ENCODE measurements around the gene ANKFN1. TPM values are rescaled to one million over a fixed set of nuclear protein-coding genes. Genes with fewer than 3 reads are reported as not detected.
A peak's percentile ranks its signal among the peaks of the same experiment; 100 is the strongest.
"Not testable (repeated sequence)": the region's sequence is repeated elsewhere in the genome, so short reads cannot be mapped to it uniquely, and the experiment has no call there.

ANKFN1 gene
- total RNA-seq, 1 experiment from 2014 or later = not detected

DNA sequence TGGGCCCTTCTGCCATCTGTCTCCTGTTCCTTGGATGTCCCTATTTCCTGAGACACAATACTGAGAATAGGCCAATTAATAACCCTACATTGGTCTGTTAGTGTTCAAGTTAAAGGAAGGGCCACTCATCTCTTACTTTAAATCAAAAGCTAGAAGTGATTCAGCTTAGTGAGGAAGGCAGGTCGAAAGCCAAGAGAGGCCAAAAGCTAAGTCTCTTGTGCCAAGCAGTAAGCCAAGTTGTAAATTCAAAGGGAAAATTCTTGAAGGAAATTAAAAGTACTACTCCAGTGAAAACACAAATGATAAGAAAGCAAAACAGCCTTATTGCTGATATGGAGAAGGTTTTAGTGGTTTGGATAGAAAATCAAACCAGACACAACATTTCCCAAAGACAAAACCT lies 28.8 kb downstream of the ANKFN1 start:
- no peak for DNase-seq (ENCODE audit: low spot score)

DNA sequence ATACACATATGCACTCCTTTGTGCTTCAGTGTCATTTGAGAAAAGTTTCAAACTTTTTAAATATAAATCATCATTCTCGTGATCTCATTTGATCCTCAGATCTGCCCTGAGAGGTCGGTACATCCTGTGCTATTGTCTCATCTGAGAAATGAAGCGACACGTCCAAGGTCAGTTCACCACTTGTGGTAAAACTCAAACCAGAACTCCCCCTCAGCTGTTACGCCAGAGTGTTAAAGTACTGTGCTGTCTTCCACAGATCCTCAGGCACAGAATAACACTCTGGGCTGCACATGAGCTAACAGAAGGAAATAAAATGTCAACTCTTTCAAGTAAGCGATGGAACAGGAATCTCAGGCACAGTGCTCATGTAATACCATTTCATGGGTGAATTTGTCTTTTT lies 31.4 kb downstream of the ANKFN1 start:
- DNase-seq (ENCODE audit: low spot score) = no peak

DNA sequence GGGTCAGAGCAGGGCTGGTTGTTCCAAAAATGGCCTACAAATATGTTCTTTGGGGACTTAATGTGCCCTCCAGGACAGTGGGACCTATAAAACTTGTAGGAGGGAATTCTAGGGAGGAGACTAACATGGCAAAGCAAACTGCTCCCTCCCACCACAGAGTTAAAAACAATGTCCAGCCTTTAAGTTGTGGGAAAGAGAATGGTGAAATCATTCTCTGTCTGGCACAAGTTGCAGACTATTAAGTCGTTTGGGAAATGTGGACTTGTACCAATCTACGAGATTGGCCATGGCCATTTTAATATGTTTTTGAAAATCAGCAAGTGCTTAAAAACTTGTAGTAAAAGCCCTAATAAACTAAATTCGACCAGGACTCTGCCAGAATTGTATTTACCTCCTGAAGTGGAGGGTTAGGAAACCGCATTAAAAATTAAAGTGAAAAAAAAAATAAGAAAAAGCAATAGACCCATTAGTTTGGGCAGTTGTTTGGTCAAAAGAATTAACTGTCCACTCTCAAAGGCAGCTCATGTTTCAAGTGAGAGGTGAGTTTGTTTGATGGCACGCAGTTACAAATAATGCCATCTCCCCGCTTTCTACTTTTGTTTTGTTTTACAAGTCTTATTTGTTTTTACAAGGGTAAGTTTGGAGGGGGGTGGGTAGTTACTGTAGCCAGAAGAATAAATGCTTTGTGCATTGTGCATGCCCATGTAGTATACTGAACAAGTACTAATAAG lies 32.4 kb downstream of the ANKFN1 start:
- no peak for DNase-seq (ENCODE audit: low spot score)

DNA sequence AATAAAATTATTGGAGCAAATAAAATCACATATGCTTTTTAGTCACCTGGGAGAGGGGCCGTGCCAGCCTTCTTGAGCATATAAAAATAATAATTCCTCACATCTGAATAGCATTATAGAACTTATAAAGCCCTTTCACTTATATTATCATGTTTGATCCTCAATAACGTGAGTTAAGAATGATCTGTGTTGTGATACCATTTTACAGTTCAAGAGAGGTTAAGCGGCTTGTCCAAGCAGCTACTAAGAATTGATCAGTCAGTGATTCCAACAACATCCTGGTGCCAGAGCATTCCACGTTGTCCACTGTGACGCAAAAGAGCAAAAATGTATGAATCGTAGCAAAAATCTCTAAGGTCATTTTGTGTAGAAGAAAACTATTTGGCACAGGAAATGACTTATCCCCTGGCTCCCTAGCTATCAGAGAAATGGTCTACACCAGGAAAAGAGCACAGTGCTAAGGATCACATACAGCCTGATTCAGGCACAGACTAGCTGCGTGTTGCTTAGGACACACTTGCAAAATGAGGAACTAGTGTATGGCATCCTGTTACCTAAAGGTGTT lies 33.0 kb downstream of the ANKFN1 start:
- DNase-seq (ENCODE audit: low spot score) = no peak

DNA sequence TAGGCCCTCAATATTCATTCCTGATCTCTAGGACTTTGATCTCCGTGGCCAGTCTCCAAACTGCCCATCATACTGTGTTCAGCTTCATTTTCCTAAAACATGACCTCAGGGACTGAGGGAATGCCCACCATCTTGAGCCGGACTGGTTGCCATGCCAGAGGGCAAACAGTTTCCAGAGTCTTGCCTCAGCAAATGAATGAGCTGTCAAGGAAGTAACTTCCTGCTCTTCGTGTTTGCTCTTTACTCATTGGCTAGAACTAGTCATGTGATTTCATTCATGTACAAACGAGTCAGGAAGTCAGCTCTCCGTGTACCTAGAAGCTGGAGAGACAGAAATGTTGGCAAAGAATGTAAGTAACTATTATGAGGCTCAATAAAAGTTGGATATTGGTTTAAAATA lies 50.2 kb downstream of the ANKFN1 start:
- DNase-seq (ENCODE audit: low spot score) = peak; percentile 18

DNA sequence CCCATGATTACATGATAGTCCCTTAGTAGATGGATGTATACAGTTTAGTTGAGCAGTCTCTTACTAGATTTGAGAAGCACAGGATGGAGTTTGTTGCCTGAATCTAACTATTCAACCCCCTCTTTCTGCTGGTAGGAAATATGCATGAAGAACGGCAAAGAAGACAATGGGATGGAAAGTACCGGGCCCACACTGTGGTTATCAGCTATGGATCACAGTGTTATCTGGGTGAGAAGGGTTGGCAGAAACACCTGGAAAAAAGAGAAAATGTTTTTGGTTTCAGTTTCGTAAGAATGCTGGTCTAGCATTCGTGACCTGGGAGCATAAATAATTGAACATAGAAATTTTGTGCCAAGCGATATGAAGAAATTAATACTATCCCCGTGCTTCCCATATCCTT lies 53.1 kb downstream of the ANKFN1 start:
- no peak for DNase-seq (ENCODE audit: low spot score)

DNA sequence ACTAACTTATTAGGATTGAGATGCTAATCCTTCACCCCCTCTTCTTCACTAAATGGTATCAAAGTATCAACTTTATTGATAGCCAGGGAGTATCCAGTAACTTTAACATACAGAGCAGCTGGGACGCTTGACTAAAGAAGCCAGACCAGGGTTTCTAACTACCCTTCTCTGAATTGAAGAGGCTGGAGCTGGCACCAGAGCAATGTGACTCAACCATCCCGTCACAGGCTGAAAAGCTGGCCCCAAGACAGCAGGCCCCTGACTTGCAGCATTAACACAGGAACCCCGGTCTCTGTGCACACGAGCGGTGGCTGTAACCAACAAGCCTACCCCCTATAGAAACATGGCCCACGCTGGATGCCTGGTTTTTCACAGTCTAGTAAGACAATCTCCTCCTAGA lies 59.8 kb downstream of the ANKFN1 start:
- no peak for DNase-seq (ENCODE audit: low spot score)

DNA sequence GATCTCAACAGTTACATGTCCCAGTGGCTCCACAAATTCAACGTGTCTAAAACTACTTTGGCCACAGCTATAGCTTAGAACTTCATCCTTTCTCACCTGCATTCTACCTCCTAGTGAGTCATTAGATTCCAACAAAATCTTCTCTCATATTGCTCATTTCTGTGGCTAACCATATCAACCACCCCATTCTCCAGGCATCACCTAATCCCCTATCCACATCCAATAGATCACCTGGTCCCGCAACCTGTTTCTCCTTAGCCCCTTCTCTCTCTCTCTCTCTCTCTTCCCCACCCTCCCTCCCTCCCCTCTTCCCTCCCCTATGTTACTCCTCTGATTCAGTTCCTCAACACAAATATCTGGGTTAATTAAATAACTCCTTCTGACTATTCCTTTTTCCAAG lies 64.6 kb downstream of the ANKFN1 start:
- no peak for DNase-seq (ENCODE audit: low spot score)

DNA sequence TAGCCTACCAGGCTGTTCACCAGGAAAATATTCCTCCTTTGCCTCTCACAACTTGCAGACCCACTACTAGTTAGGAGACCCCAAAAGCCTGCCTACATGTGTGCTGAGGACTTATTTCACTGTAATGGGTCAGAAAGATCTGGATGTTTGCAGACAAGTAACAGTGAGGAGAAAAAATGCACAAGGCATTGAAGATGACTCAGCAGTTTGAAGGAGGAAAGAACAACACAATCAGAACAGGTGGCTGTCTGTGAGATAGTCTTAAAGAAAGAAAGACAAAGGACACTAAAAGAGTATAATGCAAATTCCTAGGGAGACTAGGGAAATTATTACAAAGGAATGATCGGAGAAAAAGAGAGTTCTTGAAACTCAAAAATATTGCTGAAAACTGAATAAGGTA lies 69.0 kb downstream of the ANKFN1 start:
- DNase-seq (ENCODE audit: low spot score) = no peak

DNA sequence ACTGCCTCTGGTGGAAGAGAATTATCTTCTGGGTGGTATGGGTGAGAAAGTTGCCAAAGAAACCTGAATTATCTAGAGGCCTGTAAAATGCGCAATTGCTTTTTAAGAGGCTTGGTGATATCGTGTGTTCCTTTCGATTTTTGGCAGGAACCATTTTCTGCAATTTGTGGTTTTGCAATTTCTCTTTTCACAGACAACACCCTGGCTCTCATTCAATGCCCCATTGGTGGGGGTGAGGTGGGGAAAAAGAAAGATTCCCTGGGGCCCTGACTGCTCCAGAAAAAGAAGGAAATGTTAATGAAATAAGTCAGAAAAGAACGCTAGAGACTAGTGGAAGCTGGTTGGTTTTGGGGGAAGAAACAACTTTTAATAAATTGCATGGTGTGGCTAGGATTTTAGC lies 77.4 kb downstream of the ANKFN1 start:
- no peak for DNase-seq (ENCODE audit: low spot score)

DNA sequence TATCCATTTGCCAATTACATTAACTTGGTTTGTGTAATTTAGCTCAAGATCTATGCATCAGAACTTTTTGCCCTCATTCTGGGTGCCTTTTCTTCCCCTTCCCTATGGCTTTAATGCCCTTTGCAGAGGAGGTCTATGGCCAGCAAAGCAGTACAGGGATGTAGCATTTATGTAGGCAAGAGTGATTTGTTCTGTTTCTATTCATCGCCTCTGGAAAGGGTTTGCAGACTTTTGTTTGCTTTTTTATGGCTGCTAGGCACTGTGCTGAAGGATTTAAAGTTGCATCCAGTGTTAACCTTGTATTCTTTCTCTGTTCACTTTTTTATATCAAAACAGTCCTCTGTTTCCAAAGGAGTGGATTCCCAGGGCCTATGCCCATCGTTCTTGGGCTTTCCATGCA lies 78.0 kb downstream of the ANKFN1 start:
- no peak for DNase-seq (ENCODE audit: low spot score)

DNA sequence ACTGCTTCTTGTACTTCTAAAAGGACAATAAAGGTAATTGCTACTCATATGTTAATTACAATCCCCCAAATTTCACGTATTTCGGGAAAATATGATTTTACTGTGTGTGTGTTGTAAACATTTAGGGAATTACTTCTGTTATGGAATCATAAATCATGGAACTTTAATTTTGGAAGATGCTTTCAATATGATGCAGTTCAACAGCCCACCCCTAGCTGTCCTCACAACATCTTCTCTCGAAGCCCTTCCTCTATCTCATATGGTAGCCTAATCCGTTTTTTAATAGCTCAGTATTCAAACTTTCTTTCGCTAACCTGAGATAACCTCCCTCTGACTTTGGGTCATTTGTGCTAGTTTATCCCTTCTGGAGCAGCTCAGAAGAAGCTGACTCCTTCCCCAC lies 78.4 kb downstream of the ANKFN1 start:
- DNase-seq (ENCODE audit: low spot score) = no peak

DNA sequence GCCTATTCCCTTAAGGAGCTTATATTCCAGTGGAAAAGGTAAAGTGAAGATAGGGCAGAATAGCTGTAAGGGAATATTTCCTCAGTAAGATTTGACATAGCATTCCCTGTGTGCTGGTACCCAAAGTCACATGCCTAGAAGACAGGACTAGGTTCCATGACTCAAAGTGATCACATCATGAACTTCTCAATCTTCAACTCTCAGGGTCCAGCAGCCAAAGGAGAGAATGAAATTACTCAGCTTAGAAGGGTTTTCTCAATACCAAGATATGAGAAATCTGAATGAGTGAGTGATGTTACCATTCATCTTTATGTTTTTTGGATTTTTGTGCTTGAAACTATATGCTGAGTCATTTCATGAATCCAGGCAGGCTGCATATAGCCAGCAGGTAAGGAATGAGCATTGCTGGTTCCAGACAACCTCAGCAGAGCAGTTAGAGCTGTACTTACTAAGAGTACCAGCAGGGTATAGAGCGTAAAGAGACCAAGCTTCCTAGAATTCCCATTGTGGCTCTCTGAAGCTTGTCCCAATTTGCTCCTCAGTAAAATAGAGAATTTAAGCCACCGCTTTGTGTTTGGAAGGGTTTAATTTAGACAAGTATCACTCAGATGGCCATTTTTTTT lies 91.1 kb downstream of the ANKFN1 start:
- DNase-seq (ENCODE audit: low spot score) = no peak

DNA sequence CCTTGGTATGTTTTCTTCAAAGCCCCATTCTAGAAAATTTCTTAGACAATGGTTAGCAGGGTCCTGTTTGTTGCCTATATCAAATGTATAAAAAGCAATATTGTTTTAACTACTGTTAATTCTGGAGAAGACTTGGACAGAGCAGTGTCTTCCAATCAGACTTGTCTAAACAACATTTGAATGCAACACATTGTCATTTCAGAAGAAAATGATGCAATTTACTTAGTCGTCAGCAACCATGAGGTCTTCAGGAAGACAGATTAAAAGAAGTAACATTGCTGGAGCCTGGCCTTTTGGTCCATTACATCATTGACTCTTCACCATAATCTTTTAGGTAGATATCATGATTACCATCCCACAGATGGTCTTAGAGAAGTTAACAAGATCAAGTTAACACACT lies 94.5 kb downstream of the ANKFN1 start:
- DNase-seq (ENCODE audit: low spot score) = no peak

DNA sequence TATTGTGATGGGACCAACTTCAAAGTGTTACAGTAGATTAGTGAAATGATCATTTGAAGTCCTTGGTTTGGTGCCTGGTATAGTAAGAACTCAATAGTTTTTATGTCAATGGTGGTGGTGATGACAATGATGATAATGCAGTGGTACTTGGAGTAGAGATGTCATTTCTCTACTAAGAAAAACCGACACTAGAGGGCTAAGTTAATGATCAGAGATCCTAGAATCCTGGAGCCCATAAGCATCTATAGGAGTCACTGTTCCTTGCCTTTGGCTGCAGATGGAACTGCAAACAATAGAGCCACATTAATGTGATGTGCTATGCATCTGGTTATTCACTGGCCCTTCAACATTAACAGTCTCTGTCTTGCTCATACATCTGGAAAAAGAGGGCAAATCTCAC lies 103.8 kb downstream of the ANKFN1 start:
- DNase-seq (ENCODE audit: low spot score) = peak; percentile 19

DNA sequence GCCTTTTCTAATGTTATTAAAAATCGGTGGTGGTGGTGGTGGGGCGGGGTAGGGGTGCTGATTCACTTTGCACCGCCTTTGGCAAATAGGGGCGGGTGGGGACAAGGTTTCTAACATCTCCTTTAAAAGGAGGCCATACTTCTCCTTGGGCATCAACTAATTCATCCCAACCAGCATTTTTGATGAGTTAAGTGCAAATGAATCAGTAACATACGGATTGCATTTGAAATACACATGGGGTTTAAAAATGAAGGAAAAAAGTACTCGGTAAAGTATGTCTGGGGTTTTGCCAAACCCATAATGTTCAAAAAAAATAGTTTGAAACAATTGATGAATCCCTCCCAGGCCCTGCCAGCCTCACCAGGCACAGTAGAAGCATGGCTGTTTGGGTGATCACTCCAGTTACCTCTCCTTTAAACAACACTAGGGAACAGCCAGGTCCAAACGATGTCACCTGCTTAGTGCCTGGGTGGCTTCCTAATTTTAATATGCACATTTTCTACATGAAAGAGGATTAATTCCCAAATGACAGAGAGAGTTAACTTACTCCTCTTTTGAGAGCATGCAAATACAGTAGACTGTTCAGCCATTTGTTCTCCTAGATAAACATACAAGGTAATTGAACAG lies 107.2 kb downstream of the ANKFN1 start:
- DNase-seq (ENCODE audit: low spot score) = no peak

DNA sequence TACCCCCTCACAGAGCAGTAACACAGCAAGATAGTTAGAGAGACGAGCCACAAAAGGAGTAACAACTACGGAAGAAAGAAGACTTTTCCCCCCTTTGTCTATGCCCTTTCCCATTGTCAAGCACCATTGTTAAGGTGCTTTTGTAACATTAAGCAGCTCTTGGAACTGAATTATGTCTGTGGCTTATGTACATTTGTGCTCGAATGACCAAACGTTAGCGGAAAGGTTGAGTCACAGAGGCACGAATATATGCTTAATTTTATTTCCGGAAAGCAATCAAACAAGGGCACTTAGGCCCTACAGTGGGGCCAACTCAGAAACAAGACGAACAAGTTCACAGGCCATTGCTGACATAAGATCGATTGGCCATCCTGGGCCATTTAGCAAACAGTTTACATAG lies 109.5 kb downstream of the ANKFN1 start:
- DNase-seq (ENCODE audit: low spot score) = peak; percentile 14

DNA sequence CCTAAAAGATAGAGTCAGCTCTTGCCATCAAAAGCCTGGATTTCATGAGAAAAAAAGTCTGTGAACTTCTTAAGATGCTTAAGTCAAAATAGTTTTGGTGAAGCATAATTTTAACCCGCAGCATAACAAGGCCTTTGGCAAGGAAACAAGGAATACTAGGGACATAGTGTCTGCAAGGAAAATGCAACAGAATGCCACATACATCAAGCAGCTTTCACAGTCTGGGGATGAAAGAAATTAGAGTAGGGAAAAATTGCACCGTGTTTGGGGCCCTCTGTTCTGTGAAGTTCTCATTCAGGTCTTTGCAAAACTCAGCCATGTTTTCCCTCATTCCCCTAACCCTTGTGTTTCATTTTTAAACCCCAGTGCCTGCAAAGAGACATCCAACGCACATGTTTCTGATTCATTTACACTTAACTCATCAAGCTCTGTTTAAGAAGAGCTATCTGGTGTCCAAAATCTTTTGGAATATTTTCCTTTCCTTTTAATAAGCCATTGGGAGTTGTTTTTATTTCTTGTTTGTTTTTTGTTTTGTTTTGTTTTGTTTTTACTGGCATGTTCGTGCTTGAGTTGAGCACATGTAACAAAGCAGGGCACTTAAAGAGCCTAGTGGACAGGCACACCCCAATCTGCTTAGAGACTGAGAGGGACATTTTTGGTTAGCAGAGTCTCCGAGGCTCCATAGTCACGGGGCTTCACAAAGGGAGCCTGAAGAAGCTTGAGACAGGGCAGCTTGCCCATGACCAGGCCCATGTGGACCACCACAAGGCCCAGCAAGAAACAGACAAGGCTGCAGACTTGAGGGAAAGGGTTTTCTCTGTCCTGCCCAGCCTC lies 116.5 kb downstream of the ANKFN1 start:
- no peak for DNase-seq (ENCODE audit: low spot score)

DNA sequence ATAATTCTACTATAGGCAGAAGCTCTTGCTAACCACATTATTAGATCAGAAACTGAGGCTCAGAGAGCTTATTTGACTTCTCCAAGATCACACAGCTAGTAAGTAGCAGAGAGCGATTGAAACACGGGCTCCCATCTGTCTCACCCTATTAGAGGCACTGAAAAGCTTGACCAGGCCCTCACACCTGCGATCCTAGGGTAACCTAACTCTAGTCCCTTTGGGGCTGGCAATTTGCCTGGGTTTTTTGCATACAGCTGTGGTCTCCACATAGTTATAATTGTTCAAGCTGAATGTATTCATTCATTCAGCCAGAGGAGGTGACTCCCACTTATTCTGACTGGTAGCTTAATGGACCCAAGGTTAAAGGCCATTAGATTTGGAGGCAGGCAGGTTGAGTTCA lies 121.2 kb downstream of the ANKFN1 start:
- DNase-seq (ENCODE audit: low spot score) = no peak

DNA sequence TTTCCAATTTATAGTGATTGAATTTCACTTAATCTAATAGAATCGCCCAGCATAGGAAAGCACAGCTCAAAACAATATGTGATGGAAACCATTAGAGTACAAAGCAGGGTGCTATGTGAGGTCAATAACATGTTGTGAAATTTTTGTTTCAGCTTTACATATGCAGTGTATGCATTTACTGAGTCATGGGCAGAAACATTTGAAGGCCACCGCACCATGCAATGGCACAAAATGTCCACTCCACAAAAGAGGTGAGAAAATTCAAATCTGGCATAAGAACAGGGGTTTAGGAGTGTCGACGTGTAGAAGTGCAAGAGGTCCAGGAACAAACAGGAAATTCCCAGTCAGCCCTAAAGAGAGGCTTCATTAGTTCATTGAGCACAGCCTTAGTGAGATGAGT lies 131.2 kb downstream of the ANKFN1 start:
- DNase-seq (ENCODE audit: low spot score) = no peak

DNA sequence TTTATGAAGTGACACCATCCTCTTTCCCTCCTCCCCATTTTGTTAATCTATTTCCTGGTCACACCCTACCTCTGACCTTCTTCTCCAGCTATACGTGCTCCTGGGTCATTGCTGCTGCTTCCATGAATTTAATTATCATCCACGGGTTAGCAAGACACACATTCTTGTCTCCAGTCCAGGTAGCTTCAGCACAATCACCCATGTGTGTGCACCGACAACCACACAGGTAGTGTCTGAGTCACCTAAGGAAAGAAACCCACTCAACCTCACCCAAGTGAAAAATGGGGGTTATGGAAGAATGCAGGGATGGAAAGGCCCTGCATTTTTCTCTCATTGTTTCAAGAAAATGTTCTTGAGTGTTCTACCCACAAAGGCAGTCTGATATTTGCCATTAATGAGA lies 135.5 kb downstream of the ANKFN1 start:
- DNase-seq (ENCODE audit: low spot score) = not testable (repeated sequence)

DNA sequence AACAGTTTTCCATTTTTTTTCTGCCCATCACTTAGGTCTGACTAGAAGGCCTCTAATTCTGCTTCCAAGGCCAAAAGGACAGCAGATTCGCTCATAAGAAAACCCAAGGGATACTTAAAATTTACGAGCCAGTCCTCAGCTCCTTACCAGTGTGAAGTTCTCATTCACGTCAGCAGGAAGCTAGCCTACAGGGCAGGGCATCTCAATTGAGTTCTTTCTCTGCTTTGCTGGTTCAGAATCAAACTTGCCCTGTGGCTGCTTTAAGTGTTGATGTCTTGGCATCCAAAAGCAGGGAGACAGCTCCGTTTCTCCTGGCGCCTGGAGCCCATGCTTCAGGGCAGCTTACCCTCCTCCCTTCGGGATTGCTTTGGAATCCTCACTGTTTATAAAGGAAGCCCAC lies 136.0 kb downstream of the ANKFN1 start:
- DNase-seq (ENCODE audit: low spot score) = no peak
